Right renal cortex interstitium (tissue), 3 donors: ENCODE measurements around the gene FGL2. TPM values are rescaled to one million over a fixed set of nuclear protein-coding genes. Genes with fewer than 3 reads are reported as not detected.
"Not testable (repeated sequence)": the region's sequence is repeated elsewhere in the genome, so short reads cannot be mapped to it uniquely, and the experiment has no call there.

Experiments used
- DNase-seq, 3 donors: peaks; one replicate each; pipeline ENCODE4 v3.0.0-alpha.2; 2013; ENCODE audit warnings: low read depth in 3 of 3, low spot score in 2 of 3
- polyA plus RNA-seq, 3 donors: library from polyadenylated mRNA; unstranded; fragments of 120-200 nt; gene quantifications; one replicate each; pipeline ENCODE4 v1.2.1, GENCODE V29; 2013; ENCODE audit not compliant: insufficient read length in 3 of 3

The FGL2 gene
- polyA plus RNA-seq, 3 donors, result 58.1 to 104 (median 92.3) TPM

- DNase-seq, result not testable (repeated sequence)
Observed at GRCh38 chr7:77172437-77173172, 27.0 kb downstream of the FGL2 start.

- DNase-seq, result not testable (repeated sequence)
Observed at GRCh38 chr7:77171073-77171472, 28.5 kb downstream of the FGL2 start.

- no peak for DNase-seq
Observed at GRCh38 chr7:77157446-77157845, 42.2 kb downstream of the FGL2 start.

GRCh38 chr7:77157034-77157433 lies 42.6 kb downstream of the FGL2 start:
- not testable (repeated sequence) for DNase-seq

- DNase-seq, result not testable (repeated sequence)
Observed at GRCh38 chr7:77155601-77156377, 43.8 kb downstream of the FGL2 start.

- not testable (repeated sequence) for DNase-seq
Observed at GRCh38 chr7:77154917-77155464, 44.6 kb downstream of the FGL2 start.

GRCh38 chr7:77152232-77152631 lies 47.4 kb downstream of the FGL2 start:
- DNase-seq, result not testable (repeated sequence)

Other genes with a start within 250 kb of the FGL2 start
- gene SPDYE17, start 167.5 kb downstream of the FGL2 start, polyA plus RNA-seq, result not detected
- gene SPDYE18, start 137.3 kb downstream of the FGL2 start, polyA plus RNA-seq, result under 1 TPM; 0.61 to 0.67 (median 0.64) TPM
- 10 to 100 TPM; 20.9 to 21.8 (median 21.6) TPM for gene CCDC146, start 77.2 kb downstream of the FGL2 start, polyA plus RNA-seq
- gene GSAP, start 216.5 kb upstream of the FGL2 start, polyA plus RNA-seq, result 10 to 100 TPM in 2 of 3 donors, 1 to 10 TPM in 1; 8.2 to 10.7 (median 10.3) TPM